HEK293 (cell line): ENCODE results near the gene TBC1D8.

ENCODE experiments used
- CTCF ChIA-PET: fragments of 350-600 bp; formaldehyde crosslinking; extraction: SDS; loops from one replicate; lab custom pipeline; 2021; ENCODE audit warnings: antibody characterized with exemption; lab: Yijun Ruan, JAX
- POLR2A ChIA-PET: fragments of 300-600 bp; formaldehyde crosslinking; extraction: SDS; loops from one replicate; lab custom pipeline; 2020; ENCODE audit warnings: antibody characterized with exemption, inconsistent platforms; lab: Yijun Ruan, JAX
- H3K27ac ChIP-seq: fragments of 200-500 bp; sonication (Bioruptor generic); 2 replicates; pipeline ENCODE4 v1.5.1; 2014; ENCODE audit warnings: low read depth, low read length, control low read depth, inconsistent platforms; ENCODE audit errors: extremely low read depth
- H3K36me3 ChIP-seq, 2 experiments: fragments of 200-500 bp in 1 of 2; sonication (Bioruptor generic) in 1 of 2; 1 replicate in 1 of 2; 2 replicates in 1 of 2; pipeline ENCODE4 v1.5.1; 2014 to 2017; ENCODE audit warnings: inconsistent platforms in 2 of 2, low read length in 2 of 2; ENCODE audit not compliant: control insufficient read depth in 2 of 2, insufficient read depth in 1 of 2
- H3K4me1 ChIP-seq: fragments of 200-500 bp; sonication (Bioruptor generic); 2 replicates; pipeline ENCODE4 v1.5.1; 2014; ENCODE audit warnings: mild to moderate bottlenecking, low read length, inconsistent platforms; ENCODE audit not compliant: control insufficient read depth, insufficient read depth
- H3K4me3 ChIP-seq: 2 replicates; pipeline ENCODE4 v1.5.1; 2011; ENCODE audit warnings: low read depth, mild to moderate bottlenecking, control low read depth, low read length, moderate library complexity
- H3K9me3 ChIP-seq: fragments of 200-500 bp; sonication (Bioruptor generic); 2 replicates; pipeline ENCODE4 v1.5.1; 2014; ENCODE audit warnings: low read depth, low read length, inconsistent platforms; ENCODE audit not compliant: control insufficient read depth, insufficient read depth
- BCL11A ChIP-seq: fragments of 450-650 bp; formaldehyde crosslinking; IDR thresholded peaks from 2 replicates; pipeline ENCODE4 v1.5.1; 2016; ENCODE audit warnings: low read depth, missing biosample characterization, missing genetic modification characterization
- GFI1B ChIP-seq: fragments of 450-650 bp; formaldehyde crosslinking; IDR thresholded peaks from 2 replicates; pipeline ENCODE4 v1.5.1; 2016; ENCODE audit warnings: missing biosample characterization, missing genetic modification characterization
- PRDM6 ChIP-seq: fragments of 450-650 bp; formaldehyde crosslinking; IDR thresholded peaks from 2 replicates; pipeline ENCODE4 v1.5.1; 2017; ENCODE audit warnings: missing biosample characterization, missing genetic modification characterization
- SALL2 ChIP-seq: fragments of 450-650 bp; formaldehyde crosslinking; IDR thresholded peaks from 2 replicates; pipeline ENCODE4 v1.5.0; 2017; ENCODE audit warnings: missing biosample characterization, mild to moderate bottlenecking, missing genetic modification characterization, borderline replicate concordance
- TRIM28 ChIP-seq: IDR thresholded peaks from 2 replicates; pipeline ENCODE4 v1.6.1; 2011; ENCODE audit warnings: low read length, control low read depth, borderline replicate concordance
- TSHZ1 ChIP-seq: fragments of 450-650 bp; formaldehyde crosslinking; IDR thresholded peaks from 2 replicates; pipeline ENCODE4 v1.5.1; 2016; ENCODE audit warnings: missing biosample characterization, missing genetic modification characterization, borderline replicate concordance
- WT1 ChIP-seq: fragments of 450-650 bp; formaldehyde crosslinking; IDR thresholded peaks from 2 replicates; pipeline ENCODE4 v1.5.1; 2016; ENCODE audit warnings: missing biosample characterization, missing genetic modification characterization
- ZFP69B ChIP-seq: fragments of 450-650 bp; formaldehyde crosslinking; IDR thresholded peaks from 2 replicates; pipeline ENCODE4 v1.5.1; 2016; ENCODE audit warnings: missing biosample characterization, missing genetic modification characterization
- ZNF112 ChIP-seq: fragments of 450-650 bp; formaldehyde crosslinking; IDR thresholded peaks from 2 replicates; pipeline ENCODE4 v1.5.0; 2017; ENCODE audit warnings: missing biosample characterization, missing genetic modification characterization
- ZNF157 ChIP-seq: fragments of 450-650 bp; formaldehyde crosslinking; IDR thresholded peaks from 2 replicates; pipeline ENCODE4 v1.5.1; 2016; ENCODE audit warnings: missing biosample characterization, missing genetic modification characterization
- ZNF169 ChIP-seq: fragments of 450-650 bp; formaldehyde crosslinking; IDR thresholded peaks from 2 replicates; pipeline ENCODE4 v1.5.1; 2016; ENCODE audit warnings: missing biosample characterization, missing genetic modification characterization
- ZNF18 ChIP-seq: fragments of 450-650 bp; formaldehyde crosslinking; IDR thresholded peaks from 2 replicates; pipeline ENCODE4 v1.5.1; 2016; ENCODE audit warnings: missing biosample characterization, missing genetic modification characterization
- ZNF2 ChIP-seq: fragments of 450-650 bp; formaldehyde crosslinking; IDR thresholded peaks from 2 replicates; pipeline ENCODE4 v1.5.1; 2016; ENCODE audit warnings: missing biosample characterization, missing genetic modification characterization
- ZNF202 ChIP-seq: fragments of 450-650 bp; formaldehyde crosslinking; IDR thresholded peaks from 2 replicates; pipeline ENCODE4 v1.5.1; 2016; ENCODE audit warnings: missing biosample characterization, missing genetic modification characterization, borderline replicate concordance
- ZNF214 ChIP-seq: fragments of 450-650 bp; formaldehyde crosslinking; IDR thresholded peaks from 2 replicates; pipeline ENCODE4 v1.5.1; 2017; ENCODE audit warnings: missing biosample characterization, mild to moderate bottlenecking, missing genetic modification characterization, borderline replicate concordance
- ZNF426 ChIP-seq: fragments of 450-650 bp; formaldehyde crosslinking; IDR thresholded peaks from 2 replicates; pipeline ENCODE4 v1.5.1; 2017; ENCODE audit warnings: missing biosample characterization, missing genetic modification characterization, mild to moderate bottlenecking, inconsistent platforms, moderate library complexity
- ZNF48 ChIP-seq: fragments of 450-650 bp; formaldehyde crosslinking; IDR thresholded peaks from 2 replicates; pipeline ENCODE4 v1.5.1; 2016; ENCODE audit warnings: missing biosample characterization, missing genetic modification characterization
- ZNF501 ChIP-seq: fragments of 450-650 bp; formaldehyde crosslinking; IDR thresholded peaks from 2 replicates; pipeline ENCODE4 v1.5.1; 2016; ENCODE audit warnings: missing biosample characterization, missing genetic modification characterization
- ZNF521 ChIP-seq: fragments of 450-650 bp; formaldehyde crosslinking; IDR thresholded peaks from 2 replicates; pipeline ENCODE4 v1.5.1; 2017; ENCODE audit warnings: missing biosample characterization, mild to moderate bottlenecking, missing genetic modification characterization
- ZNF530 ChIP-seq: fragments of 450-650 bp; formaldehyde crosslinking; IDR thresholded peaks from 2 replicates; pipeline ENCODE4 v1.5.1; 2016; ENCODE audit warnings: low read depth, missing biosample characterization, missing genetic modification characterization
- ZNF571 ChIP-seq: fragments of 450-650 bp; formaldehyde crosslinking; IDR thresholded peaks from 2 replicates; pipeline ENCODE4 v1.5.0; 2017; ENCODE audit warnings: missing biosample characterization, missing genetic modification characterization
- ZNF585B ChIP-seq: fragments of 450-650 bp; formaldehyde crosslinking; IDR thresholded peaks from 2 replicates; pipeline ENCODE4 v1.5.1; 2016; ENCODE audit warnings: missing biosample characterization, missing genetic modification characterization

The TBC1D8 gene

GRCh38 chr2:101001691-101002561 lies 149.3 kb downstream of the TBC1D8 start, which contains the start of gene RPL31 (continued):
- TF ChIP-seq TRIM28 (no peak; the same call in 1 of the 2 replicates), ZNF202 (tag by site-specific recombination) (no peak), PRDM6 (no peak), ZFP69B (tag by site-specific recombination) (peak; percentile 100), ZNF521 (no peak), ZNF112 (tag by site-specific recombination) (no peak), BCL11A (tag by site-specific recombination) (no peak), ZNF2 (tag by site-specific recombination) (0 out of 2 replicates have a peak, but pooled peaks have one; percentile 27), GFI1B (tag by site-specific recombination) (no peak), TSHZ1 (no peak), ZNF571 (tag by site-specific recombination) (no peak), ZNF501 (tag by site-specific recombination) (peak; percentile 57; the same call in 1 of the 2 replicates), ZNF585B (tag by site-specific recombination) (no peak), ZNF18 (no peak), ZNF48 (tag by site-specific recombination) (no peak), ZNF426 (no peak), ZNF157 (no peak), ZNF214 (tag by site-specific recombination) (no peak), SALL2 (no peak)

GRCh38 chr2:100999995-101000394 lies 151.2 kb downstream of the TBC1D8 start:
- no peak overlapping the region for H3K27ac ChIP-seq
- TF ChIP-seq ZNF169 (tag by site-specific recombination): no peak
- no peak for TF ChIP-seq ZNF530 (tag by site-specific recombination)
- TF ChIP-seq WT1 (tag by site-specific recombination): no peak
- TF ChIP-seq, all 188 proteins: peak for 0
- ChIA-PET CTCF (interaction anchor here (0.6 kb wide), 2 partner anchors 14 to 116 kb away, joined by 3 to 6 read pairs; no protein-coding TSS in a partner anchor), POLR2A (no interaction called here)
- H3K4me3 ChIP-seq: no peak overlapping the region
- H3K4me1 ChIP-seq: no peaks in the 10 kb centered on the region
- H3K36me3 ChIP-seq: peaks cover 11 to 28% of the 10 kb centered on the region in 2 experiments
- no peaks in the 10 kb centered on the region for H3K9me3 ChIP-seq
